Sciatic nerve (tissue), 2 donors: ENCODE measurements around the gene POLE4. TPM values are rescaled to one million over a fixed set of nuclear protein-coding genes. Genes with fewer than 3 reads are reported as not detected.

Source experiments
- ATAC-seq: fragments of 200-7000 bp; cut with Tn5 transposase; one replicate; pipeline ENCODE4 v1.9.1; 2020; ENCODE audit warnings: mild to moderate bottlenecking, moderate library complexity
- DNase-seq: peaks from one replicate; pipeline ENCODE4 v3.0.0-alpha.2; 2020; ENCODE audit warnings: low spot score
- intact Hi-C: fragments of 100-400 bp; cut with DNase I; formaldehyde crosslinking; loops from one replicate; pipeline ENCODE4 v1.14.2; 2022
- total RNA-seq: library from RNA; stranded (reverse); fragmentation: NEBNext Ultra II Directional; extraction: Animal tissue kit (Norgen Biotek cat#: 25700); gene quantifications from one replicate; pipeline ENCODE4 v1.2.1, GENCODE V29; 2021
- donor health status: DM: no; HTN: no; CAD: no.
- donor health status: DM: no; HTN: no; CAD: no.

The POLE4 gene
- total RNA-seq, 1 donor from 2014 or later, result 42.0 TPM

DNA sequence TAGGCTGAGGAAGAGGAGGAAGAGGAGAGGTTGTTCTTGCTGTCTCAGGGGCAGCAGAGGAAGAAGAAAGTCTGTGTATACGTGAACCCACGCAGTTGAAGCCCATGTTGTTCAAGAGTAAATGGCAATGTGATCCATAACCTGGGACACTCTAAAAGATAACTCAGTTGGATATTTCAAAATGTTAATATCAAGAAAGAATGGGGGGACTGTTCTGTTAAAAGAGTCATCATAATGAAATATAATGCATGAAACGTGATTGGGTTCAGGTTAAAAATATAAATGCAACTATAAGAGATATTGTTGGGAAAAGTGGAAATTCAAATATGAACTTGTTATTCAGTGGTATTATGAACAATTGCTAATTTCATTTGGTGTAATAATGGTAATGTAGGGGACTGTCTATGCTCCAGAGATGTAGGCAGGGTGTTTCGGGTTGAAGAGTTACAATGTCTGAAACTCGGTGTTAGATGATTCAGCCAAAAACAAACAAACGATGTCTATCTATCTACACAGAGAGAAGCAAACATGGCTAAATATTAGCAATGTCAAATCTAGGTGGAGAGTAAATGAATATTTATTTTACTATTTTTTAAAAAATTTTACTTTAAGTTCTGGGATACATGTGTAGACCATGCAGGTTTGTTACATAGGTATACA, 21.1 kb upstream of the POLE4 start:
- intact Hi-C loops, result no loop called here
- no peak for ATAC-seq
- DNase-seq, result no peak

DNA sequence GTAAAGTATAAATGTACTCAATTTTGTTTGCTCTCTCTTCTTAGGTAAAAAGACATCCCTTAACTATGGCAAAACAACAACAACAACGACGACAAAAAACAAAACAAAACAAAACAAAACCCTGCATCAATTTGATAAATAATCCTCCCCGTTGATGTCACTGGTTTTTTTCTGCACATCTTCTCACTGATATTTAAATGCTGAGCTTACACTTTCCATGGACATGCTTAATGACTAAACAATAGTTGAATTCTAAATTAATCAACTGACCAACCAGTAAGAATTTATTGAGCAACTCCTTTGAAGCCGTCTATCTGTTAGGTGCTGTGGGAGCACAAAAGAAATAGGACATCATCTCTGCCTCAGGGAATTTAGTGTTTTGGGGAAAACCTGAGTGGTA, 20.2 kb upstream of the POLE4 start:
- no peak for ATAC-seq
- DNase-seq, result no peak
- intact Hi-C loops, result no loop called here

DNA sequence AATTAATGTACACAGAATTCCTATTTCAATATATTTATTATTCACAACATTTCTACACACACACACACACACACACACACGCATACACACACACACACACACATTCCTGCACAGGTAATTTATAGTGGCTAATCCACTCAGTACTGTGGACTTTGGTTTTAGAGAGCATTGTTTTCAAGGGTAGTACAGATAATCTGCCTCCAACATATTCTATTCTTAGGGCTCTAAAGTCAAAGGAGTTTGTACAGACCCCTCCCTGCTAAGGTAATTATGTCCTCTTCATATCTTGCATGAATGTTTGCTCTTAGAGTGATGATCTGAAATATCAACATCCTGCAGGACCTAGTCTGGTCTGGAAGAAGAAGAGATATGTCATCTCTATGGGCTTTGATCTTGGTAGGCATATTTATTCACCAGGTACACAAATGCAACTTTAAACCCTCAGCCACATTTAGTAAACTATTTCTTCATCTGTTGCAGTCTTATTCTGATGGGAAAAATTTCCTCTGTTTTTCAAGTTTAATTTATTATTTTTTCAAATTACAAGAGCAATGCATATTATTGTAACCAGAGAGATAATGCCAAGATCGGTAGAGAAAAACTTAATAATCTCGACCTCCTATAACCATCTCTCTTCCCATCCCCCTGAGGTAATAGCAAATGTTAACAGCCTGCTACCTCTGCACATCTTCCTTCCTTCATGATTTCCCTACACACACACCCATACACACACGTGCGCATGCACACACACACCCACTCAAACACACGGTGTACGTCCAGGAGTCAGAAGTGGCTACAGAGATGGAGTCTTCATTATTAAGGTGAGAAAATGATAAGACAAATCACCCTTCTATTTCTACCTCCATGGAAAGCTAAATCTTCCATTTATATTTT, 18.3 kb upstream of the POLE4 start:
- ATAC-seq (no peak), DNase-seq (no peak)
- intact Hi-C loops, result no loop called here

DNA sequence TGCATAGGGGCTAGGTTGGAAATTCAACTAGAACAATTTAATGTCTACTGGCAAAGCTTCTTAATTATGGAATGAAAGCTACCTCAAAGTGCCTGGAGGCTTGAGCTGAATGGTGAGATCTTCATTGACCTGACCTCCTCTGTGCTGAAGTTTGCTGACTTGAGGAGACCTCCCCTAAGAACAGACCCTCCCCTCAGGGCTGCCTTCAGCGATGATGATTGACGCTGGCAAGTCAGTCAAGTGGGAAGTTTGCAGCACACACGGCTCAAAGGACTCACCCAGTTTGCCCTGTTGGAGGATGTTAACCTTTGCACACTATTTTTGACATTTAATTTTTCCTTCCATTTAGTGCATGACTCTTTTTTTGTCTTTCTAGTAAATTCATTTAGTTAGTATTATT, 17.2 kb upstream of the POLE4 start:
- intact Hi-C loops, result no loop called here
- ATAC-seq, result no peak
- no peak for DNase-seq

DNA sequence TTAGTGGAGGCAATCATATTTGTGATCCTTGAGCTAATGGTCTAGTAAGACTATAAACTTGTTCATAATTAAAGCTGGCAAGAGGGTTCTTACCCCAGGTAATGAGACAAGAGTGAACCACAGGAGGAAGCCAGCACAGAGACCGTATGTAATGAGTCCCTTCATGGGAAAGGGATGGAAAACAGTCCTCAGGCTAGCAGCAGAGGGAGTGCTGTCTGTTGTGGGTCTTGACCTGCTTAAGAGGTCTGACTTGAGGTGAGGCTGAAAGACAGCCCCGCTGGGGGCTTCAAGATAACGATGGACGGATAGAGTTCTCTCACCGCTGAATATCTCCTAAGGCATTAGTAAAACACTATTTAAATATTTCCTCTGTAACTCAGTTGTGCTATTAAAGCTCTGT, 16.2 kb upstream of the POLE4 start:
- intact Hi-C loops, result no loop called here
- DNase-seq, result no peak
- no peak for ATAC-seq

DNA sequence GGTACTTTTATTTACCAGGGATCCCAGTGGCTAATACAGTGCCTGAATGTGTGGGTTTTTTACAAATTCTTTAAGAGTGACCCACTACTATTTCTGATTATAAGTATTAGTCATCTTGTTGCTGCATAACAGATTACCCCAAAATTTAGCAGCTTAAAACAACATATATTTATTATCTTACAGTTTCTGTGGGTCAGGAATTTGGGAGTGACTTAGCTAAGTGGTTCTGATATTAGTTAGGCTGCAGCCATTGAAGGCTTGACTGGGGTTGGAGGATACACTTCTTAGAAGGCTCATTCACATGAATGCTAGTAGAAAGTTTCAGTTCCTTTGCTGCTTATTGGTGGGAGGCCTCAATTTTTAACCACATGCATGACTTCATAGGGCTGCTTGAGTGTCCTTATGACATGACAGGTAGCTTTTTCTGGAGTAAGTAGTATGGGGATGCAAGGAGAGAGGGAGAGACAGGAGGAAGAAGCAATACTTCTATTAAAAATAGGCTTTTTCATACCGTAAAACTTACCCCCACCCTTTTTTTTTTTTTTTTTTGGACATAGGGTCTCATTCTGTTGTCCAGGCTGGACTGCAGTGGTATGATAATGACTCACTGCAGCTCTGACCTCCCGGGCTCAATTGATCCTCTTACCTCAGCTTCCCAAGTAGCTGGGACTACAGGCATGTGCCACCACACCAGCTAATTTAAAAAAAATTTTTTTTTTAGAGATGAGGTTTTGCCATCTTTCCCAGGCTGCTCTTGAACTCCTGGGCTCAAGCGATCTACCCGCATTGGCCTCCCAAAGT, 13.3 kb upstream of the POLE4 start:
- ATAC-seq (no peak), DNase-seq (no peak)
- intact Hi-C loops, result no loop called here

DNA sequence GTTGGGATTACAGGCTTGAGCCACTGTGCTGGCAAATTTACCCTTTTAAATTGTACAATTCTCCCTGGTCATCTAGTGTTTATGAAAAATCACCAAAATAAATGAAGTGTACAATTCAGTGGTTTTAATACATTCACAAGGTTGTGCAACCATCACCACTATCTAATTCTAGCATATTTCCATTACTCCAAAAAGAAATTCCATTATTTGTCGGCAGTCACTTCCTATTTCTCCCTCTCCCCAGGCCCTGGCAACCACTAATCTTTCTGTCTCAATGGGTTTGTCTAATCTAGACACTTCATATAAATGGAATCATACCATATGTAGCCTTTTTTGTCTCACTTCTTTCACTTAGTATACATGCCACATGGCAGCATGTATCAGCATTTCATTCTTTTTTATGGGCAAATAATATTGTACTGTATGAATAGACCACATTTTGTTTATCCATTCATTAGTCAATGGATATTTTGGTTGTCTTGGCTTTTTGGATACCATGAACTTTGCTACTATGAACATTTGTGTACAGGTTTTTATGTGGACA, 12.6 kb upstream of the POLE4 start:
- intact Hi-C loops, result no loop called here
- no peak for ATAC-seq
- no peak for DNase-seq

DNA sequence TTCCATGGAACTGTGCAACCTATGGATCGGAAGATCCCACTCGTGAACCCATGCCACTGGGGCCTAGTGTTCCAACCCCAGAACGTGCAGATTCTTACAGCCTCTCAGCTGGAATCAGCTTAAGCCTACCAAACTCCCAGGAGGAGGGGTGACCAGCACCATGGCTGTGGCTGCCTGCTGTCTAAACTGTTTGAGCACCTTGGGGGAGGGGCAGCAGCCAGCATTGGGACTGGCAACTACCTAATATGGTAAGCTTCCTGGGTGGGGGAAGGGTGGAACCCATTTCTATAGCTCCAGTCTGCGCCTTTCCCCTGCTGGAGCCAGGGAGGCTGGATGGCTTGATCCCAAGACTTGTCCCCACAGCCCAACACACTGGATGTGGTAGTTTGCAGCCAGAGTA, 10.7 kb upstream of the POLE4 start:
- no peak for DNase-seq
- intact Hi-C loops, result no loop called here
- ATAC-seq, result no peak

DNA sequence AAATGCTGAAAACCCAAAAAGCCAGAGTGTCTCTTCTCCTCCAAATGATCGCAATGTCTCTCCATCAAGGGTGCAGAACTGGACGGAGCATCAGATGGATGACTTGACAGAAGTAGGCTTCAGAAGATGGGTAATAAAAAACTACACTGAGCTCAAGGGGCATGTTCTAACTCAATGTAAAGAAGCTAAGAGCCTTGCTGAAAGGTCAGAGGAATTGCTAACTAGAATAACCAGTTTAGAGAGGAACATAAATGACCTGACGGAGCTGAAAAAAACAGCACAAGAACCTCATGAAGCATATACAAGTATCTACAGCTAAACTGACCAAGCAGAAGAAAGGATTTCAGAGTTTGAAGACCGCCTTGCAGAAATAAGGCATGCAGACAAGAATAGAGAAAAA, 9.7 kb upstream of the POLE4 start:
- DNase-seq, result no peak
- no peak for ATAC-seq
- intact Hi-C loops, result no loop called here

DNA sequence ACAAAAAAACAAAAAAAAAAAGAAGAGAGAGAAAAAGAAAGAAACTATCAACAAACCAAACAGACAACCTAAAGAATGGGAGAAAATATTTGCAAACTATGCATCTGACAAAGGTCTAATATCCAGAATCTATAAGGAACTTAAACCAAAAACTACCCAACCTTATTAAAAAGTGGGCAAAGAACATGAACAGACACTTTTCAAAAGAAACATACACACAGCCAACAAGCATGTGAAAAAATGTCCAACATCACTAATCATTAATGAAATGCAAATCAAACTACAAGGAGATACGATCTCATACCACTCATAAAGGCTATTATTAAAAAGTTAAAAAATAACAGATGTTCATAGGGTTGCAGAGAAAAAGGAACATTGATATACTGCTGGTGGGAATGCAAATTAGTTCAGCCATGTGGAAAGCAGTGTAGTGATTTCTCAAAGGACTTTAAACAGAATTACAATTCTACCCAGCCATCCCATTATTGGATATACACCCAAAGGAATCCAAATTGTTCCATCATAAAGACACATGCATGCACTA, 7.2 kb upstream of the POLE4 start:
- ATAC-seq, result no peak
- intact Hi-C loops, result no loop called here
- no peak for DNase-seq

DNA sequence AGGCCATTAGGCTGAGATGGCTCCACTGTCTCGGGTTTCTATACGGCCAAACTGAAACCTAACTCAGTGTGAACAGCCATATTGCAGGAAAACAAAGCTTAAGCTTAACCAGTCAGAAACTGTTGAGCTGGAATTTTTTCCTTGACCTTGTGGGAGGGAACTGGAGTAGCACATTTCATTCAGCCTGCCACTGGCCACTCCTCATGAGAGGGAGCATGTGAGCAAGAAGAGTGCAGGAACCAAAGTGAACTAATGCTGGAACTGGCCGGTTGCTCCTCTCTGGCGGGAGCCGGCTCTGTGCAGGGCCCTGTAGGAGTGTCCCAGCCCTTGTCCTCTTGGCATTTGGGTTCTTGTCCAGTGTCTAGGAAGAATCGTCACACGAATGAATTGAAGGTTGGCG, 5.9 kb upstream of the POLE4 start:
- intact Hi-C loops, result no loop called here
- no peak for ATAC-seq
- no peak for DNase-seq

DNA sequence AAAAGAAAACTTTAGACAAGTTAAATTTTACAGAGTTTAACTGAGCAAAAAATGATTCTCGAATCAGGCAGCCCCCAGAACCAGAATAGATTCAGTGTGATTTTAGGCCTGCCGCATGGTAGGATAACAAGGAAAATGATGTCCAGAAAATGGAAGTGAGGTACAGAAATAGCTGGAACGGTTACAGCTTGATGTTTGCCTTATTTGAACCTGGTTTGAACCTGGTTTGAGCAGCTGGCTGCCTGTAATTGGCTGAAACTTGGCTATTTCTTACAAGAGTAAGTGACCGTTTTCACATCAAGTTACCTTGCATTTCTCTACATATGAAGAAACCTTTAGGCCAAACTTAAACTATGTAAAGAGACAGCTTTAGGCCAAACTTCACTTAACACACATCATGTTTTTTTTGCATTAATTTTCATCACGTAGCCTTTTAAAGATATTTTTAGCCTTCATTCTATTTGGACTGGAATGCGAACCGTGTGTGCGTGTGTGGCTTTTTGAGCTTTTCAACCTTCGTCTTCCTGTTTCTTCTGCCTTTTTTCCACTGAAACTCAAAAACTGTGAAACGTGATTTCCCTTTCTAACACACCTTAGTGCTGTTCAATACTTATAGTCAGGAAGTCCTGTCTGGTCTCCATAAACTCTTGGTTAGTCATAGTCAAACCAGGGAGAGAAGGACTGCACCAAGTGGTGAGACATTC, 4.5 kb upstream of the POLE4 start:
- intact Hi-C loops, result no loop called here
- DNase-seq (no peak), ATAC-seq (no peak)

DNA sequence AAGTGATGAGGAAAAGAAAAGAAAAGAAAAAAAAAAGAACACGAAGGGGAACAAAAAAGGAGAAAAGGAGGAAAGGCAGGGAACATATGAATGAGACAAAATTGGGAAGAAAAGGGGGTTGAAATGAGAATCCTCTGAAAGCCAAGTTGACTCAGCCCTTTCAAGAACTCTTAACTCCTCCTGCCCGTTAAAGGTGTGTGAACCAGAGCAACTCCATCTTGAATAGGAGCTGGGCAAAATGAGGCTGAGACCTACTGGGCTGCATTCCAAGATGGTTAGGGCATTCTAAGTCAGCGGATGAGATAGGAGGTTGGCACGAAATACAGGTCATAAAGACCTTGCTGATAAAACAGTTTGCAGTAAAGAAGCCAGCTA, 4.0 kb upstream of the POLE4 start:
- DNase-seq (no peak), ATAC-seq (no peak)
- intact Hi-C loops, result no loop called here

DNA sequence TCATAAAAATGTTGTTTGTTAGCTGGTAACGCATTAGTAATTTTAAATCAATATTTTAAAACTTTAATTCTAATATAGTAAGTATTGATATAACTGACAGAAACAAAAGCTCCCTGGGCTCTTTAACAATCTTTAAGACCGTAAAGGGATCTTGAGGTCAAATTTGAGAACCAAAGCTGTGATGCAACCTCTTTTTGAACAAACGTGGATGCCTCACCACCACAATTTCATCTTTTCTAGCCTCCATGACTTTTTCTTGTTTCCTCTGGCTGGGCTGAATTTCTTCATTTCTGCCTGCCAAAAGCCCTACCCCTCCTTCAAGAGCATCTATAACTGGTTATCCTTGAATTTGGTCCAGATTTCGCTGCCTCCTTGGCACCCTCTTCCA, 563 bp upstream of the POLE4 start:
- ATAC-seq (peak; percentile 30), DNase-seq (no peak)
- intact Hi-C loops, result no loop called here

DNA sequence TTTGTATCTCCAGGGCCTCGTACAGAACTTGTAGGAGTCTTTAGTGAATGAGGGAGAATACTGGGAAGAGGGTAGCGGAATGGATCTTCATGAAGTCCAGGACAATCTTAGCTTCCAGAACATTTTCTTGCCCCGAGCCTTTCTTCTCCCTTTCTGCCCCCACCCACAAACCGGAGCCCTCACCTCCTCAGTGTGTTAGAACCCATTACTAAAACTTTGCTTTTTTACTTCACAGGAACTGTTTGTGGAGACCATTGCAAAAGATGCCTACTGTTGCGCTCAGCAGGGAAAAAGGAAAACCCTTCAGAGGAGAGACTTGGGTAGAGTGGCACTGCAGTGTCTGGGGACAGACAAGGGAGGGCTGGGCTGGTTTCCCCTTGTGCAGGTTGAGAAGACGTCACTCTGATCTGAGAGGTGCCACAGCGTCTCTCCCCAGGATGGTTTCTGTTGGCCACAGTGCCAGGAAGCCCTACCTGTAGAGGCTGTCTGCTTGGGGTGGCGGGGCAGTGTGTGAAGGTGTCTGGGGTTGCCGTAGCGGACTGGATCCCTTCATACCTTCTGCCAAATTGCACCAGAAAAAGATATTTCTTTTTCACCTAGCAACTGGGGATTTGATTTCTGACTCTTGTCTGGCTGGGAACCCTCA, 786 bp downstream of the POLE4 start:
- no peak for ATAC-seq
- intact Hi-C loops, result no loop called here

DNA sequence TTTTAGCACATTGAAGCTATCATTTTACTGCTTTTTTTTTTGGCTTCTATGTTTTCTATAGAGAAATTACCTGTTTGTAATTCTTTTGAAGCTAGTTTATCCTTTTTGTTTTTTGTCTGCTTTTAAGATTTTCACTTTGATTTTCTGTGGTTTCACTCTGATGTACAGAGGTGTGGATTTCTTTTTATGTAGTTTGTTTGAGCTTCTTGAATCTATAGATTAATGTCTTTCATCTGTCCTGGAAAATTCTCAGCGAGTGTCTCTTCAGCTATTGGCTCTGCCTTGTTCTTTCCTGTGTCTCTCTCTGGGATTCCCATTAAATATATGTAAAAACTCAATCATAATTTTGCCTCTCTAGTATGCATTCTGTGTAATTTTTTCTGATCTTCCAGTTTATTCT, 8.4 kb downstream of the POLE4 start:
- intact Hi-C loops, result no loop called here
- ATAC-seq, result no peak
- no peak for DNase-seq

More for the DNA sequence above, 786 bp downstream of the POLE4 start:
- no peak for DNase-seq

DNA sequence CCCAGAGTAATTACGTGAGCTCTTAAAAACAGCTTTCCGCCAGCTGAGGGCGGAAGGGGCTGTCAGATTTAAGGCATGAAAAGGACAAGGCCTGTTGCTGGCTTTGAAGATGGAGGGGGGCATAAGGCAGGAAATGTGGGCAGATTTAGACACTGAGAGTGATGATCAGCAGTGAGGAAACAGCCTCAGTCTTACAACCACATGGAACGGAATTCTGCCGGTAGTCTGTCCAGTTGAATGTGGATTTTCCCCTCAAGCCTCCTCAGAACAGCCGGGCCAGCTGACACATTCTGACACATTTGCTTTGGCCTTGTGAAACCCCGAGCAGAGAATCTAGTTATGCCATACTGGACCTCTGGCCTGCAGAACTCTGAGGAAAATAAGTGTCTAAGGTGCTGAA, 16.6 kb downstream of the POLE4 start:
- intact Hi-C loops, result no loop called here
- no peak for ATAC-seq
- no peak for DNase-seq

DNA sequence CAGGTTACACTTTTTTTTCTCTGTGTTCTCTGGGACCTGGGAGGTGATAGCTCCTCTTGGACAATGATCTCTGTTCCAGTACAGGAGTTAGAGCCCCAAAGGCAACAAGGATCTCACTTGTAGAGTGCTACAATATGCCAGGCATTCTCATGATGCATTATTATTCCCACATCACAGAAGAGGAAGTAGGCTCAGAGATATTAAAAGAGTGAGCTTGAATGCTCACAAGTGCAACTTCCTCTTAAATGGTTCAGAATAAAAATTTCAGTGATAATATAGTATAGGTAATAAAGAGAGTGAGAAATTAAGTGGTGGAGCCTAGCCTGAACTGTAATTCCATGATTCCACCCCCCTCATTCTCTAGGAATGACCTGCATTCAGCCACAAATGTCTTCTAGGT, 21.4 kb downstream of the POLE4 start:
- ATAC-seq, result no peak
- DNase-seq, result no peak
- intact Hi-C loops, result no loop called here
